ENCODE results near the gene AUNIP. TPM values are rescaled to one million over a fixed set of nuclear protein-coding genes. Genes with fewer than 3 reads are reported as not detected.
A peak's percentile ranks its signal among the peaks of the same experiment; 100 is the strongest.

The AUNIP gene
- total RNA-seq, 3 donors from 2014 or later: 0.28 to 1.5 (median 0.35) TPM

GRCh38 chr1:25804244-25804963, 54.9 kb downstream of the AUNIP start:
- TF ChIP-seq, protein P1, sequence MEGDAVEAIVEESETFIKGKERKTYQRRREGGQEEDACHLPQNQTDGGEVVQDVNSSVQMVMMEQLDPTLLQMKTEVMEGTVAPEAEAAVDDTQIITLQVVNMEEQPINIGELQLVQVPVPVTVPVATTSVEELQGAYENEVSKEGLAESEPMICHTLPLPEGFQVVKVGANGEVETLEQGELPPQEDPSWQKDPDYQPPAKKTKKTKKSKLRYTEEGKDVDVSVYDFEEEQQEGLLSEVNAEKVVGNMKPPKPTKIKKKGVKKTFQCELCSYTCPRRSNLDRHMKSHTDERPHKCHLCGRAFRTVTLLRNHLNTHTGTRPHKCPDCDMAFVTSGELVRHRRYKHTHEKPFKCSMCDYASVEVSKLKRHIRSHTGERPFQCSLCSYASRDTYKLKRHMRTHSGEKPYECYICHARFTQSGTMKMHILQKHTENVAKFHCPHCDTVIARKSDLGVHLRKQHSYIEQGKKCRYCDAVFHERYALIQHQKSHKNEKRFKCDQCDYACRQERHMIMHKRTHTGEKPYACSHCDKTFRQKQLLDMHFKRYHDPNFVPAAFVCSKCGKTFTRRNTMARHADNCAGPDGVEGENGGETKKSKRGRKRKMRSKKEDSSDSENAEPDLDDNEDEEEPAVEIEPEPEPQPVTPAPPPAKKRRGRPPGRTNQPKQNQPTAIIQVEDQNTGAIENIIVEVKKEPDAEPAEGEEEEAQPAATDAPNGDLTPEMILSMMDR (IDR thresholded peaks at IDR 0.05): no peak
- H3K36me3 ChIP-seq (ENCODE audit: low read depth): no peaks in the 10 kb centered on the region
- no peak overlapping the region for H3K4me3 ChIP-seq
- peaks cover 2% of the 10 kb centered on the region for H3K4me1 ChIP-seq (ENCODE audit: low read depth)
- peak in 2 of 3 donors; percentile 14 to 17 for DNase-seq
- no peaks in the 10 kb centered on the region for H3K9me3 ChIP-seq
- ATAC-seq: no peak
- intact Hi-C loops (cut with DNase I, micrococcal nuclease): no loop called here

- no peaks in the 10 kb centered on the region for H3K36me3 ChIP-seq (ENCODE audit: low read depth)
- ATAC-seq (no peak), DNase-seq (no peak)
- no peak overlapping the region for H3K4me3 ChIP-seq
- peaks cover 2% of the 10 kb centered on the region for H3K4me1 ChIP-seq (ENCODE audit: low read depth)
- TF ChIP-seq, protein P1 (IDR thresholded peaks at IDR 0.05): no peak
- intact Hi-C loops (cut with DNase I, micrococcal nuclease): no loop called here
- no peaks in the 10 kb centered on the region for H3K9me3 ChIP-seq
Measured at GRCh38 chr1:25803368-25803767, 55.9 kb downstream of the AUNIP start.

GRCh38 chr1:25802915-25803314, 56.3 kb downstream of the AUNIP start:
- Histone ChIP-seq H3K36me3 (ENCODE audit: low read depth) (no peaks in the 10 kb centered on the region), H3K4me3 (no peak overlapping the region), H3K9me3 (no peaks in the 10 kb centered on the region), H3K4me1 (ENCODE audit: low read depth) (peaks cover 2% of the 10 kb centered on the region)
- no peak for ATAC-seq
- DNase-seq: peak in 1 of 3 donors; percentile 18
- intact Hi-C loops (cut with DNase I, micrococcal nuclease): no loop called here
- TF ChIP-seq, protein P1 (IDR thresholded peaks at IDR 0.05): no peak

DNA sequence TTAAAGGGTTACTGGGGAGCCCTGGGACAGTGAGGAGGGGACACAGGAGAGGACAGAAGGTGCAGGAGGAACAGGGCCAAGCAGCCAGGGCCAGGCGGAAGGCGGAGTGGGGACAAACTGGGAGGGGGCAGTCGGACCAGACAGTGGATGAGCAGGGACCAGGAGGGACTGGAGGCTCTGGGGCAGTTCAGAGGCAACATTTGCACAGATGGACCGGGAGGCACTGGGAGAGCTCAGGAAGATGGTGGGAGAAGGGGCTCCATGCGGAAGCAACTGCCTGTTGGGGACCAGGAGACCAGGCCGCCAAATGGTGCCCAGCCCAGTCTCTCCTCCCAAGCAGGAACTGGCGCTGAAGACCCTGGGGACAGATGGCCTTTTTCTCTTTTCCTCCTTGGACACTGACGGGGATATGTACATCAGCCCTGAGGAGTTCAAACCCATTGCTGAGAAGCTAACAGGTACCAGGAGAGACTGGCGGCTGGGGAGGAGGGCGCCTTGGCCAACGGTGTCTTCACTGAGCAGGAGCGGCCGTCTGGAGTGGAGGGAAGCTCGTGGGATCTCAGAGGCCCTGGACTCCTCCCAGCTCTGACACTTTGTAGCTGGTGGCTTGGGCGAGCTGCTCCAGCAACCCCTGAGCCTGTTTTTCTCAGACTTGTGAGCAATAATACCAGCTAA, 58.4 kb downstream of the AUNIP start:
- DNase-seq (peak in 1 of 3 donors; percentile 48), ATAC-seq (no peak)
- TF ChIP-seq, protein P1 (IDR thresholded peaks at IDR 0.05): no peak
- intact Hi-C loops (cut with DNase I, micrococcal nuclease): no loop called here
- Histone ChIP-seq H3K9me3 (no peaks in the 10 kb centered on the region), H3K4me1 (ENCODE audit: low read depth) (no peaks in the 10 kb centered on the region), H3K36me3 (ENCODE audit: low read depth) (no peaks in the 10 kb centered on the region), H3K4me3 (no peak overlapping the region)

- ATAC-seq (peak; percentile 73), DNase-seq (peak; percentile 56 to 74 (median 66))
- Histone ChIP-seq H3K36me3 (ENCODE audit: low read depth) (no peaks in the 10 kb centered on the region), H3K4me1 (ENCODE audit: low read depth) (no peaks in the 10 kb centered on the region), H3K9me3 (no peaks in the 10 kb centered on the region), H3K4me3 (no peak within 1 kb of the TSS)
- intact Hi-C loops (cut with DNase I, micrococcal nuclease): loop anchor here (5.0 to 10.0 kb wide), 2 partner anchors 185 to 193 kb away; partner anchors contain the start of gene MAN1C1 (in 1 of the 2)
- TF ChIP-seq, protein P1 (IDR thresholded peaks at IDR 0.05): no peak
Measured at GRCh38 chr1:25799935-25800702, 59.1 kb downstream of the AUNIP start, which contains the start of gene SELENON. Gene SELENON (plus strand): TSS chr1:25800193. CDS start chr1:25800231, 38 bp downstream.

Measured in mucosa of descending colon (tissue), 3 donors.